Panc1 (cell line): ENCODE data around the gene UBE2Q1. TPM values are rescaled to one million over a fixed set of nuclear protein-coding genes. Genes with fewer than 3 reads are reported as not detected.

Experiments used
- ATAC-seq: fragments of 200-7000 bp; cut with Tn5 transposase; 2 replicates; pipeline ENCODE4 v1.9.1; 2020; ENCODE audit warnings: mild to moderate bottlenecking, moderate library complexity
- BruUV-seq: library from RNA; stranded (reverse); fragments of 400-500 nt; replicated peaks from 2 replicates; lab custom pipeline; 2021; lab: Mats Ljungman, UMichigan
- CTCF ChIA-PET: fragments of 300-600 bp; sonication (Branson Sonifier 250); formaldehyde crosslinking; loops from one replicate; lab custom pipeline; 2022; ENCODE audit warnings: antibody characterized with exemption; lab: Charles Lee
- POLR2A ChIA-PET: fragments of 300-600 bp; sonication (Branson Sonifier 250); formaldehyde crosslinking; loops from one replicate; lab custom pipeline; 2022; ENCODE audit warnings: antibody characterized with exemption; lab: Charles Lee
- DNase-seq: peaks from one replicate; pipeline ENCODE4 v3.0.0-alpha.2; 2010; ENCODE audit warnings: low read depth, low spot score
- H3K27ac ChIP-seq: 2 replicates; pipeline ENCODE4 v1.5.1; 2011; ENCODE audit warnings: mild to moderate bottlenecking, low read length, inconsistent platforms
- H3K27me3 ChIP-seq: fragments of 200-500 bp; sonication (Bioruptor generic); 2 replicates; pipeline ENCODE4 v1.6.0; 2014; ENCODE audit warnings: low read length, inconsistent platforms; ENCODE audit not compliant: control insufficient read depth, insufficient read depth
- H3K36me3 ChIP-seq: fragments of 200-500 bp; sonication (Bioruptor generic); 2 replicates; pipeline ENCODE4 v1.5.1; 2014; ENCODE audit warnings: inconsistent platforms, mild to moderate bottlenecking, low read length, moderate library complexity; ENCODE audit not compliant: control insufficient read depth, insufficient read depth
- H3K4me1 ChIP-seq: 2 replicates; pipeline ENCODE4 v1.5.1; 2011; ENCODE audit warnings: inconsistent platforms, mild to moderate bottlenecking, low read length, moderate library complexity; ENCODE audit not compliant: control insufficient read depth, insufficient read depth
- H3K4me3 ChIP-seq, 2 experiments: 2 replicates each; pipeline ENCODE4 v1.5.1; 2011 to 2012; ENCODE audit warnings: low read depth in 2 of 2, low read length in 2 of 2, mild to moderate bottlenecking in 2 of 2, inconsistent platforms in 1 of 2, moderate library complexity in 1 of 2
- H3K9me3 ChIP-seq: fragments of 200-500 bp; sonication (Bioruptor generic); 2 replicates; pipeline ENCODE4 v1.5.1; 2014; ENCODE audit warnings: low read depth, mild to moderate bottlenecking, inconsistent platforms, low read length, moderate library complexity; ENCODE audit not compliant: control insufficient read depth, insufficient read depth
- CTCF ChIP-seq: fragments of 450-650 bp; IDR thresholded peaks from 2 replicates; pipeline ENCODE4 v1.5.1; 2017; ENCODE audit warnings: mild to moderate bottlenecking
- POLR2AphosphoS5 ChIP-seq: IDR thresholded peaks from 2 replicates; pipeline ENCODE4 v1.6.1; 2012; ENCODE audit warnings: mild to moderate bottlenecking, low read depth, low read length, moderate library complexity
- REST ChIP-seq, 2 experiments: IDR thresholded peaks; 2 replicates each; pipeline ENCODE4 v1.6.1; 2011 to 2012; ENCODE audit warnings: low read depth in 2 of 2, control low read depth in 1 of 2, low read length in 1 of 2, mild to moderate bottlenecking in 1 of 2, moderate library complexity in 1 of 2; ENCODE audit not compliant: insufficient read depth in 1 of 2
- SIN3A ChIP-seq: IDR thresholded peaks from 2 replicates; pipeline ENCODE4 v1.6.1; 2012; ENCODE audit warnings: low read depth, mild to moderate bottlenecking, low read length, moderate library complexity, borderline replicate concordance; ENCODE audit not compliant: insufficient read depth
- TCF7L2 ChIP-seq: IDR thresholded peaks from 2 replicates; pipeline ENCODE4 v1.6.1; 2011; ENCODE audit warnings: mild to moderate bottlenecking, low read depth, low read length, inconsistent platforms
- in situ Hi-C: cut with HindIII; loops from 2 replicates; pipeline ENCODE4 v1.10.0; 2016; ENCODE audit warnings: low sequenced_read_pairs, low pct_unique_long_range_greater_than_20kb
- intact Hi-C: fragments of 100-400 bp; cut with micrococcal nuclease; formaldehyde crosslinking; loops from one replicate; pipeline ENCODE4 v1.10.0; 2022; ENCODE audit not compliant: unreplicated experiment
- total RNA-seq: library from RNA; stranded (reverse); gene quantifications from one replicate; pipeline ENCODE4 v1.2.1, GENCODE V29; 2021; ENCODE audit not compliant: unreplicated experiment

UBE2Q1 gene
- total RNA-seq, 1 experiment from 2014 or later: 96.0 TPM

- Histone ChIP-seq H3K27ac (no peak overlapping the region), H3K9me3 (no peaks in the 10 kb centered on the region), H3K36me3 (peaks cover 27% of the 10 kb centered on the region), H3K4me1 (peaks cover 17% of the 10 kb centered on the region), H3K27me3 (no peaks in the 10 kb centered on the region), H3K4me3 (no peak overlapping the region)
- no peak for ATAC-seq
- DNase-seq: no peak
- intact Hi-C loops (no loop called here), in situ Hi-C loops (no loop called here)
- TF ChIP-seq REST (IDR thresholded peaks at IDR 0.05; ENCODE audit: insufficient read depth in 1 of 2, low read depth in 2 of 2, low read length in 1 of 2) (no peak), TCF7L2 (no peak), CTCF (no peak), POLR2AphosphoS5 (no peak), SIN3A (no peak)
- TSS peak; percentile 33 for BruUV-seq
- ChIA-PET POLR2A (no interaction called here), CTCF (no interaction called here)
Measured at GRCh38 chr1:154550070-154550469, 8.4 kb downstream of the UBE2Q1 start.

- H3K4me3 ChIP-seq: no peak overlapping the region
- CTCF ChIA-PET: no interaction called here
- H3K27ac ChIP-seq: no peak overlapping the region
- H3K9me3 ChIP-seq: no peaks in the 10 kb centered on the region
- DNase-seq: no peak
- no peaks in the 10 kb centered on the region for H3K27me3 ChIP-seq
- intact Hi-C loops: loop anchor here (5.0 kb wide), 1 partner anchor 67 kb away; no protein-coding TSS in a partner anchor
- in situ Hi-C loops: no loop called here
- peaks cover 20% of the 10 kb centered on the region for H3K36me3 ChIP-seq
- ATAC-seq: no peak
- POLR2A ChIA-PET: interaction anchor here (0.5 kb wide), 1 partner anchor 89 kb away, joined by 3 read pairs; no protein-coding TSS in a partner anchor
- TF ChIP-seq SIN3A (no peak), POLR2AphosphoS5 (no peak), REST (IDR thresholded peaks at IDR 0.05; ENCODE audit: insufficient read depth in 1 of 2, low read depth in 2 of 2, low read length in 1 of 2) (no peak), TCF7L2 (no peak), CTCF (no peak)
- peaks cover 17% of the 10 kb centered on the region for H3K4me1 ChIP-seq
- BruUV-seq: no TSS peak
Measured at GRCh38 chr1:154549202-154549770, 9.2 kb downstream of the UBE2Q1 start.
